Testis (tissue), 3 donors: ENCODE data around the gene GPATCH2. TPM values are rescaled to one million over a fixed set of nuclear protein-coding genes. Genes with fewer than 3 reads are reported as not detected.

Experiments used
- DNase-seq: peaks from one replicate; pipeline ENCODE4 v3.0.0-alpha.2; 2019
- H3K27ac ChIP-seq, 2 donors: fragments of 200-600 bp; sonication (generic); one replicate each; pipeline ENCODE4 v1.5.1; 2019
- H3K27me3 ChIP-seq: fragments of 200-600 bp; sonication (generic); one replicate; pipeline ENCODE4 v1.5.1; 2019
- H3K36me3 ChIP-seq: fragments of 200-600 bp; sonication (generic); one replicate; pipeline ENCODE4 v1.5.1; 2017; ENCODE audit warnings: low read depth; ENCODE audit errors: missing control alignments
- H3K4me1 ChIP-seq: fragments of 200-600 bp; sonication (generic); one replicate; pipeline ENCODE4 v1.5.1; 2019
- H3K4me3 ChIP-seq, 2 donors: fragments of 200-600 bp; sonication (generic); one replicate each; pipeline ENCODE4 v1.5.1; 2017 to 2019
- H3K9me3 ChIP-seq: fragments of 200-600 bp; sonication (generic); one replicate; pipeline ENCODE4 v1.5.1; 2017
- POLR2A ChIP-seq: fragments of 450-650 bp; IDR thresholded peaks from one replicate; pipeline ENCODE4 v1.6.1; 2017; ENCODE audit warnings: antibody characterized with exemption, mild to moderate bottlenecking, moderate library complexity
- WGBS, 2 donors: methylation state at CpG; one replicate each; pipeline ENCODE4 v1.1.5; 2018; 5-methylcytosine and 5-hydroxymethylcytosine counted together
- intact Hi-C: fragments of 100-400 bp; cut with DNase I; formaldehyde crosslinking; loops from one replicate; pipeline ENCODE4 v1.15.1; 2023; ENCODE audit warnings: low total_unique reads
- polyA plus RNA-seq: library from polyadenylated mRNA; stranded (reverse); fragments of 350-450 nt; fragmentation: Illumina TruSeq; extraction: RNeasy Lipid Tissue Mini Kit (QIAGEN cat#74804); gene quantifications from one replicate; pipeline ENCODE4 v1.2.3, GENCODE V29; 2014; ENCODE audit warnings: low read depth, low replicate concordance; ENCODE audit not compliant: insufficient read depth
- total RNA-seq, 2 donors: library from RNA; depleted of rRNA; stranded (reverse); fragments of >200 nt; gene quantifications; one replicate each; pipeline ENCODE4 v1.2.3, GENCODE V29; 2016
- TF ChIP-seq, protein P1 (sequence below), 3 experiments: fragments of 450-650 bp in 2 of 3; fragments of 200-600 bp in 1 of 3; sonication (generic) in 1 of 3; IDR thresholded peaks; one replicate each; pipeline ENCODE4 v1.5.1; 2016 to 2019; ENCODE audit warnings: antibody characterized with exemption in 3 of 3, mild to moderate bottlenecking in 2 of 3, moderate library complexity in 1 of 3

The GPATCH2 gene
- total and polyA plus RNA-seq, 3 donors from 2014 or later: 14.1 to 31.0 (median 20.6) TPM

DNA sequence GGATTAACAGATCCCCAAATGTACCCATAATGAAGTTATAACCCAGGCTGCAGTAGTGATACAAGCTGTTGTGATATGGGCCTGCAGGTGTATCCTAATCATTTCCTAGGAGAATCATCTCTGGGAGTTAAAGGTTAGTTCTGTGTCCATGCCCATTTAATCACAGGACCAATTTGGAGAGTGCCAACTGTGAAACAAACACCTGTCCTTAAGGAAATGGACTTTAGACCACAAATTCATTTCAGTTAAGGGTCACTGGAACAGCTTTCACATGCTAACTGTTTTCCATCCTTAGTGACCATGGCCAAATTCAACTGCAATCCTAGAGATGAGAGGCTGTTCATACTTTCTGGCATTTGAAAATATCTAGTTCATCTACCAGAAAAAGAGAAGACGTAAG, 160.9 kb downstream of the GPATCH2 start:
- H3K36me3 ChIP-seq: no peaks in the 10 kb centered on the region
- H3K4me1 ChIP-seq: no peaks in the 10 kb centered on the region
- no peak overlapping the region for H3K4me3 ChIP-seq
- TF ChIP-seq POLR2A: no peak
- TF ChIP-seq, protein P1, sequence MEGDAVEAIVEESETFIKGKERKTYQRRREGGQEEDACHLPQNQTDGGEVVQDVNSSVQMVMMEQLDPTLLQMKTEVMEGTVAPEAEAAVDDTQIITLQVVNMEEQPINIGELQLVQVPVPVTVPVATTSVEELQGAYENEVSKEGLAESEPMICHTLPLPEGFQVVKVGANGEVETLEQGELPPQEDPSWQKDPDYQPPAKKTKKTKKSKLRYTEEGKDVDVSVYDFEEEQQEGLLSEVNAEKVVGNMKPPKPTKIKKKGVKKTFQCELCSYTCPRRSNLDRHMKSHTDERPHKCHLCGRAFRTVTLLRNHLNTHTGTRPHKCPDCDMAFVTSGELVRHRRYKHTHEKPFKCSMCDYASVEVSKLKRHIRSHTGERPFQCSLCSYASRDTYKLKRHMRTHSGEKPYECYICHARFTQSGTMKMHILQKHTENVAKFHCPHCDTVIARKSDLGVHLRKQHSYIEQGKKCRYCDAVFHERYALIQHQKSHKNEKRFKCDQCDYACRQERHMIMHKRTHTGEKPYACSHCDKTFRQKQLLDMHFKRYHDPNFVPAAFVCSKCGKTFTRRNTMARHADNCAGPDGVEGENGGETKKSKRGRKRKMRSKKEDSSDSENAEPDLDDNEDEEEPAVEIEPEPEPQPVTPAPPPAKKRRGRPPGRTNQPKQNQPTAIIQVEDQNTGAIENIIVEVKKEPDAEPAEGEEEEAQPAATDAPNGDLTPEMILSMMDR (IDR thresholded peaks at IDR 0.05): no peak
- intact Hi-C loops: no loop called here
- H3K9me3 ChIP-seq: no peaks in the 10 kb centered on the region
- H3K27ac ChIP-seq: no peak overlapping the region
- 81 to 88% methylated on average over 1 of the region's 1 CpG for WGBS, 2 donors
- no peak for DNase-seq
- no peaks in the 10 kb centered on the region for H3K27me3 ChIP-seq

DNA sequence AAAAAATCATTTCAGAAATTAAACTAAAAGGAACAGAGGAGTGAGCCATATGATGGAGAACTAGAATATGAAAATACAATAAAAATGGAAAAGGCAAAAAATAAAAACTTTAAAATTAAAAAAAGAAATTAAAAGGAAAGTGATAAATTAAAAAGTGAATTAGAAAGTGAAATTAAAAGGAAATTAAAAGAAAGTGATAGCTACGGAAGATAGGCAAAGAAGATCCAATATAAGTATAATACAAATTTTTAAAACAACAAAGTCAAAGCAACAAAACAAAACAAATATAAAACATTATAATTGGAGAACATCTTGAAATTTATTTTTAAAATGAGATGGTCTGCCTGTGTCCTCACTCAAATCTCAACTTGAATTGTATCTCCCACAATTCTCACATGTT, 165.8 kb downstream of the GPATCH2 start:
- Histone ChIP-seq H3K27me3 (no peaks in the 10 kb centered on the region), H3K36me3 (no peaks in the 10 kb centered on the region), H3K27ac (no peak overlapping the region), H3K4me3 (no peak overlapping the region), H3K9me3 (no peaks in the 10 kb centered on the region), H3K4me1 (no peaks in the 10 kb centered on the region)
- 94 to 97% methylated on average over 1 of the region's 1 CpG for WGBS, 2 donors
- TF ChIP-seq, protein P1 (IDR thresholded peaks at IDR 0.05): no peak
- no peak for TF ChIP-seq POLR2A
- intact Hi-C loops: no loop called here
- no peak for DNase-seq

DNA sequence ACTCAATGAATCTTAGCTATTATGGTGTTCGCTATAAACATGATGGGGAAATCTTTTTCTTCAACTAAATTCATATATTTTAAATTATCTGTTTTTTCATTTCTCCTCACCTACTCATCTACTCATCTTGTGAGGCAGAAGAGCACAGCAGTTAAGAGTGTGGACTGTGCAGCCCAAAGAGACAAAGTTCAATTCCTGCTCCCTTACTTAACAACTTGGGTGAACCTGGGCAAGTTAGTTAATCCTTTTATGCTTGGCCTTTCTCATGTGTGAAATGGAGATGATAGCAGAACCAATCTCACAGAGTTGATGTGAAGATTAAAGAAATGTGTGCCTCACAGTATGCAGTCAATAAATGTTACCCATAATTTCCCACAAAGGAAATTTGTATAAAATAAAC, 168.2 kb downstream of the GPATCH2 start:
- 100% methylated on average over 1 of the region's 1 CpG for WGBS, 2 donors
- TF ChIP-seq, protein P1 (IDR thresholded peaks at IDR 0.05): no peak
- TF ChIP-seq POLR2A: no peak
- intact Hi-C loops: no loop called here
- no peaks in the 10 kb centered on the region for H3K36me3 ChIP-seq
- H3K9me3 ChIP-seq: no peaks in the 10 kb centered on the region
- H3K27ac ChIP-seq: no peak overlapping the region
- no peak for DNase-seq
- no peaks in the 10 kb centered on the region for H3K27me3 ChIP-seq
- H3K4me1 ChIP-seq: no peaks in the 10 kb centered on the region
- no peak overlapping the region for H3K4me3 ChIP-seq

DNA sequence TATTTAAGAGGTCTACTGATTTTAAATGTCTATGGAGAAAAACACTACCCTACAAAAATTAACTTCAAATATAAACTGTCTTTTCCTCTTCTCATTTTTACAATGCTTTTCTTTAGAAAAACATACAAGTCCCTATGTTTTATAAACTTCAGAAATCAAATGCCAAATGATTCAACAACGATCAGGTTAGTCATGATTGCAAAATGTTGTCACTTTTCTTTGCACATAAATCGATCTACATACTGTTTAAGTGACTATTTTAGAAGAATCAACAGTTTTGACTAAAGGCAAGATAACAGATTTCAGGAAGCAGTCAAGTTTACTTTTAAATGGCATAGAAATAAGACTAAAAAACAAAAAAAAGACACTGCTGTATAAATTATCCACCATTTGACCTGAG, 168.7 kb downstream of the GPATCH2 start:
- intact Hi-C loops: no loop called here
- no peaks in the 10 kb centered on the region for H3K27me3 ChIP-seq
- no peak overlapping the region for H3K4me3 ChIP-seq
- no peaks in the 10 kb centered on the region for H3K4me1 ChIP-seq
- no peaks in the 10 kb centered on the region for H3K36me3 ChIP-seq
- H3K9me3 ChIP-seq: no peaks in the 10 kb centered on the region
- DNase-seq: no peak
- TF ChIP-seq, protein P1 (IDR thresholded peaks at IDR 0.05): no peak
- TF ChIP-seq POLR2A: no peak
- H3K27ac ChIP-seq: no peak overlapping the region
- 94 to 95% methylated on average over 2 of the region's 2 CpGs for WGBS, 2 donors

DNA sequence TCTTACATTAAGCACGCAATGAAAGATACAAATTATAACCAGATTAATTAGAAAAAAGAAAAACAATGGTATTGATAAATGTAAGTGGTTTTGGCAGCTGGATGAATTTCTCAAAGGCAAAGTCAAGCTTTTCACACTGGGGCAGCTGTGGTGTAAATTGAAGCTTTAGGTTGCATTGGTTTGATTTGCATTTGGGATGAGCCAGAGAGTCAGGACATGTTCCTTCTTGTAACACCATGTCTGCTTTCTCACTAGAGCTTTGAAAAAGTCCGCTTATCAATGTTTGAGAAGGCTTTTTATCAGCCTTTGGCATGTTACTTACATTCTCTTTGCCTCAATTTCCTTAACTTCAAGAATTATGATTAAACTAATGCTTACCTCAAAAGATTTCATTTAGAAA, 173.9 kb downstream of the GPATCH2 start:
- no peak for TF ChIP-seq POLR2A
- TF ChIP-seq, protein P1 (IDR thresholded peaks at IDR 0.05): no peak
- no peaks in the 10 kb centered on the region for H3K36me3 ChIP-seq
- no peak overlapping the region for H3K27ac ChIP-seq
- H3K9me3 ChIP-seq: no peaks in the 10 kb centered on the region
- 95 to 97% methylated on average over 2 of the region's 2 CpGs for WGBS, 2 donors
- no peak for DNase-seq
- no peaks in the 10 kb centered on the region for H3K27me3 ChIP-seq
- no peak overlapping the region for H3K4me3 ChIP-seq
- no peaks in the 10 kb centered on the region for H3K4me1 ChIP-seq
- intact Hi-C loops: no loop called here
